Activated CD4-positive, alpha-beta T cell treated with anti-CD3 and anti-CD28 coated beads for 24 hours (primary cell): Measurements from ENCODE around the gene USE1.
"Not testable (repeated sequence)": the region's sequence is repeated elsewhere in the genome, so short reads cannot be mapped to it uniquely, and the experiment has no call there.

Source experiments
- DNase-seq, 2 donors: peaks; one replicate each; pipeline ENCODE4 v3.0.0-alpha.2; 2020; ENCODE audit warnings: low read depth in 2 of 2

Gene USE1, protein sequence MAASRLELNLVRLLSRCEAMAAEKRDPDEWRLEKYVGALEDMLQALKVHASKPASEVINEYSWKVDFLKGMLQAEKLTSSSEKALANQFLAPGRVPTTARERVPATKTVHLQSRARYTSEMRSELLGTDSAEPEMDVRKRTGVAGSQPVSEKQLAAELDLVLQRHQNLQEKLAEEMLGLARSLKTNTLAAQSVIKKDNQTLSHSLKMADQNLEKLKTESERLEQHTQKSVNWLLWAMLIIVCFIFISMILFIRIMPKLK

DNA sequence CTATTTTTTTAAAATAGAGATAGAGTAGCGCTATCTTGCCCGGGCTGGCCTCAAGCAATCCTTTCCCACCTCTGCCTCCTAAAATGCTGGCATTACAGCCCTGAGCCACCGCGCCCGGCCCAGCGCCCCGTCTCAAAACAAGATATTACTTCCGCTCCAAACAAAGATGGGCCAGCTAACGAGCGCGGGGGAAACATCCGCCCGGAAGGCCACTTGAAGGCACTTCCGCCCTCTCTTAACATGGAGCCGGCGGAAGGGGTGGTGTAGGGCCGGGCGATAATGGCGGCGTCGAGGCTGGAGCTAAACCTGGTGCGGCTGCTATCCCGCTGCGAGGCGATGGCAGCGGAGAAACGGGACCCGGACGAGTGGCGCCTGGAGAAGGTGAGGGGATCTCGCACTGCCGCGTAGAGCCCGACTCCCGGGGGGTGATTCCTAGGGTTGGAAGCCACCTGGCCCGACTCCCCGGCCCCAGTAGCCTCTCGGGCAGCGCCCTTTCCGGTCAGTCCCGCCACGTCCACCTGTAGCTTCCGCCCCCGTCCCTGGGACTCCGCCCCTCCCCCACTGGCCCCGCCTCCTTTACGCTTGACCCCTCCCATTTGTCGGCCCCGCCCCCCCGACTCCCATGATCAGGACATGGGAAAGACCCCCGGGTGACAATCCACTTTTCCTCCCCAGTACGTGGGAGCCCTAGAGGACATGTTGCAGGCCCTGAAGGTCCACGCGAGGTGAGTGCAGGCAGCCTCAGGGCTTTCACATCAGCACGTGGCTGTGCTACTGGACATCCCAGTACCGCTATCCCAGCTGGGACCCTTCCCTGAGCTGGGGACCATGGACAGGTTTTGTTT is at the start of gene USE1:
TSS of gene USE1 (plus strand) at position 231 of the 845 bp plus-strand sequence. CDS start at position 280, 49 bp downstream.
- peak; percentile 69 to 81 for DNase-seq

DNA sequence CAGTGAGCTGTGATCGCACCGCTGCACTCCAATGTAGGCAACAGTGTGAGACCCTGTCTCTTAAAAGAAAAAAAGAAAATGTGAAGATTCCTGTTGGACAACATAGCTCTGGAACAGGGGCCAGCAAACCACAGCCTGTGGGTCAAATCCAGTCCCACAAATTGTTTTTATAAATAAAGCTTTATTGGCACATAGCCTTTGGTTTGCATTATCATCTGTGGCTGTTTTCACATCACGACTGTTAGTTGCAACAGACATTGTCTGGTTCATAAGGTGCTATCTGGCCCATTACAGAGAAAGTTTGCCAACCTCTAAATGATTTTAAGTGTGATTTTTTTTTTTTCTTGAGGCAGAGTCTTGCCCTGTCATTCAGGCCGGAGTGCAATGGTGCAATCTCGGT is 49.4 kb upstream of the USE1 start:
- no peak for DNase-seq

DNA sequence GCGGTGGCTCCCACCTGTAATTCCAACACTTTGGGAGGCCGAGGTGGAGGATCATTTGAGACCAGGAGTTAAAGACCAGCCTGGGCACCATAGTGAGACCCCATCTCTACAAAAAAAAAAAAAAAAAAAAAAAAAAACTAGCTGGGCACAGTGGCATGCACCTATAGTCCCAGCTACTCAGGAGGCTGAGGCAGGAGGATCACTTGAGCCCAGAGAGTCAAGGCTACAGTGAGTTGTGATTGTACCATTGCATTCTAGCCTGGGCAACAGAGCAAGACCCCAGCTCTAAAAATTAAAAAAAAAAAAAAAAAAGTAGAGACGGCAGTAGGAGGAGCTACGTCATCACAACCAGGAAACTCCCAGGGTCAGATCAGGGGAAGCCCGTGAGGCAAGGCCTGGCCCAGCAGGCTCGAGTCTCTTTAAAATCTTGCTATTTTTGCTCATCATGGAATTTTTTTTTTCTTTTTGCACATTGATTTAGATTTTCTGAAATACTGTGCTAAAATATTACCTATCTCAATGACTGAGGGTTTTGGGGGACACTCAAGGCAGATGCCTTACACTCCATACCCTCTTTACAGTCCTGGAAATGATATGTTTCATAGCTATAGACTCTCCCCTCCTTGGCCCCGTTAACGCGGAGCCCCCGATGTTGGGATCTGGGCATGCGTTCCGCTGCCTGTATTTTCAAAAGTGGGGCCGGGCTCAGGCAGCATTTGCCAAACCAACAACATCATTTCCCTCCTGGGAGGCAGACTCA is 44.4 kb upstream of the USE1 start:
- no peak for DNase-seq

GRCh38 chr19:17171874-17172273 is 43.3 kb upstream of the USE1 start:
- no peak for DNase-seq

DNA sequence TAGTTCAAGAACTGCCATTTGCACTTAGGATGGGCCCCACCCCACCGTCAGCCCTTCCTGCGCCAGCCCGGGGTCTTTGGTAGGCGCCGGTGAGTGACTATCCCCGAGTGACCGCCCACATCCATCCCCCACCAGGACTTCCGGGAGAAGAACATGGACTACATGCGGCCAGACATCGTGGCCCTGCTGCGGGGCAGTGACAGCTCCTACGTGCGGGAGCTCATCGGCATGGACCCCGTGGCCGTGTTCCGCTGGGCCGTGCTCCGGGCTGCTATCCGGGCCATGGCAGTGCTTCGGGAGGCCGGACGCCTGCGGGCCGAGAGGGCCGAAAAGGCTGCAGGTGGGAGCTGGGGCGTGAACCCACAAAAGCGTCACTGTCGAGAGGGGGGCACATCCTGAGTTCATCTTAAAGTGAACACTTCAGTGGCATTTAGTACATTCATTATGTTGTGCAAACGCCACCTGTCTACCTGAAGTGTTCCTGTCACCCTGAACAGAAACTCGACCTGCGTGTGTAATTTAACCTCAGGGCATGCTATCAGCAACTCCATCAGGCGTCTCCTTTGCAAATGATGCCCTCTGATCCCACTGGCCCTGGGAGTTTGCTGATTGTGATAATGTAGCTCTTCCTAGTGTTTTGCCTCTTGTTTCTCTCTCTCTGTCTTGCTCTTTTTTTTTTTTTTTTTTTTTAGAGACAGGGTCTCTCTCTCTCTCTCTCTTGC is 42.4 kb upstream of the USE1 start:
- DNase-seq, result no peak

DNA sequence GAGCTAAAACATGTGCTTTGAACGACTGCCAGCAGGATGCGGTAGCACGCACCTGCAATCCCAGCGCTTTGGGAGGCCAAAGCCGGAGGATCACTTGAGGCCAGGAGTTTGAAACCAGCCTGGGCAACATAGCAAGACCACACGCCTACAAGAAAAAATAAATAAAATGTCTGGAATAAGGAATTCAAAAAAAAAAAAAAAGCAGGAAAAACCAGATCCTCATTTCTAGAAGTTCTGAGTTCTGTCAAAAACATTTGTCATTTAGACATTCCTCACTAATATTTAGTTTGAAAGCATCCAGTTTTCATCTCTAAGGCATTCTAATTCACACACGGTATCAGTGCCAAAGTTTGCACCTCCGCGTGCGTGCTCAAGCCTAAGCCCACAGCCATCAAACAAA is 36.9 kb upstream of the USE1 start:
- no peak for DNase-seq

- DNase-seq, result no peak
Measured at GRCh38 chr19:17180997-17181702, 34.0 kb upstream of the USE1 start.

- DNase-seq, result no peak
Measured at GRCh38 chr19:17183271-17183761, 31.8 kb upstream of the USE1 start.

DNA sequence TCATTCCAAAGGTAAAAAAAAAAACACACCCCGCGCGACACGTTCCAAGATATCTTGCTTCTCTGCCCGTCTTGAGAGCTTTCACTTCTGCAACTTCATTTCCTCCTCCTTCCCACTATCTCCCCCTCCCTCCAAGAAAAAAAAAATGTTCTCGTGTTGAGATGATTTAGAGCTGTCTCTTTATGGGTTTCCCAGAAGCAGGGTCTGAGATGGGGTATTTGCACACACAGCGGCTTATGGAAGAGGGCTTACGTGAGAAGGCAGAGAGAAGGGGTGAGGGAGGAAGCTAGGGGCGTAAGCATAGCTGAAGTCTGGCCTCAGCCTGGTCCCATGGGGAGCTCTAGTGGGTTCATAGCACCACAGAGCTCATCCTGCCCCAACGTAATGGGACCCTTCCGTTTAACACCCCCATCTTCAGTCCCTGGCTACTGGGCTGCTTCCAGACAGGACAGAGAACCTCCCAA is 31.3 kb upstream of the USE1 start:
- no peak for DNase-seq

GRCh38 chr19:17184371-17184841 is 30.8 kb upstream of the USE1 start:
- DNase-seq, result peak in 1 of 2 donors; percentile 19

DNA sequence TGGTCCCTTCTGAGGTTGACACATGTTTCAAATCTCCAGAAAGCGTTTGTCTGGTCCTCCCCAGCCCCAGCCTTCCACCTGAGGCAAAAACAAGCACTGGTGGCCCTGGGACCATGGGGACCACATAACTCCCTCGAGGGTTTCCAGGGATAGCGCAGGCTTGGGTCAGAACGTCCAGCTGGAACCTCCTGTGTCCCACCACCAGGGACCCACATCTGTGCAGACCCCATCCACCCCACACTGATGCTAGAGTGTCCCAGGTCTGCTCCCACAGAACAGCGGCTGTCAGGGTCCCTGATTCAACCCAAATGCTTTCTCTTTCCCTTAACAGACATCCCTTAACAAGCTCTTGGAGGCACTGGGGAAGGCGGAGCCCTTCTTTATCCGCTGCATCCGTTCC is 29.6 kb upstream of the USE1 start:
- DNase-seq, result no peak

- DNase-seq, result not testable (repeated sequence)
Measured at GRCh38 chr19:17191736-17192135, 23.4 kb upstream of the USE1 start.

DNA sequence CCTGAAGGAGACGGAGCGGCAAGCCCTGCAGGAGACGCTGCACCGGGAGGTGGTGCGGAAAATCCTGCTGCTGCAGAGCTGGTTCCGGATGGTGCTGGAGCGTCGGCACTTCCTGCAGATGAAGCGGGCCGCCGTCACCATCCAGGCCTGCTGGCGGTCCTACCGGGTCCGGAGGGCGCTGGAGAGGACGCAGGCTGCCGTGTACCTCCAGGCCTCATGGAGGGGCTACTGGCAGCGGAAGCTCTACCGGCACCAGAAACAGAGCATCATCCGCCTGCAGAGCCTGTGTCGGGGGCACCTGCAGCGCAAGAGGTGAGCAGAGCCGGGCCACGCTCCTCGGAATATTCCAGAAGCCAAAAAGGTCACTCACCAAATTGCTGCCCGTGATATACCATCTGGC is 22.4 kb upstream of the USE1 start:
- no peak for DNase-seq

DNA sequence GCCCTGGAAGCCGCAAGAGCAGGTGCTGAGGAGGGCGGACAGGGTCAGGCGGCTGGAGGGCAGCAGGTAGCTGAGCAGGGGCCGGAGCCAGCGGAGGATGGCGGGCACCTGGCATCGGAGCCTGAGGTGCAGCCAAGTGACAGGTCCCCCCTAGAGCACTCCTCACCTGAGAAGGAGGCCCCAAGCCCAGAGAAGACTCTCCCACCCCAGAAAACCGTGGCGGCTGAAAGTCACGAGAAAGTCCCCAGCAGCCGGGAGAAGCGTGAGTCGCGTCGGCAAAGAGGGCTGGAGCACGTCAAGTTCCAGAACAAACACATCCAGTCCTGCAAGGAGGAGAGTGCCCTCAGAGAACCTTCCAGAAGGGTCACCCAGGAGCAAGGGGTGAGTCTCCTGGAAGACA is 20.5 kb upstream of the USE1 start:
- no peak for DNase-seq

GRCh38 chr19:17195106-17195505 is 20.1 kb upstream of the USE1 start:
- no peak for DNase-seq

DNA sequence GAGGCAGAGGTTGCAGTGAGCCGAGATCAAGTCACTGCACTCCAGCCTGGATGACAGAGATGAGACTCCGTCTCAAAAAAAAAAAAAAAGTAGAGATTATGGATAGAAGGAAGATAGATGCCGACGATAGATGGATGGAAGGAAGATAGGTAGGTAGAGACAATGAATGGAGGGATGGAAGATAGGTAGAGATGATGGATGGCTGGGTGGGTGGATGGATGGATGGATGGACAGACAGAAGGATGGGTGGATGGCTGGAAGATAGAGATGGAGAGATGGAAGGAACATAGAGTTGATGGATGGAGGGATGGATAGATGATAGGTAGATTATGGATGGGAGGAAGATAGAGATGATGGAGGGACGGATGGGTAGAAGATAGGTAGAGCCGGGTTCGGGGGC is 18.5 kb upstream of the USE1 start:
- DNase-seq, result no peak

GRCh38 chr19:17197666-17198065 is 17.5 kb upstream of the USE1 start:
- no peak for DNase-seq

- DNase-seq, result no peak
Measured at GRCh38 chr19:17200408-17201079, 14.6 kb upstream of the USE1 start.

- no peak for DNase-seq
Measured at GRCh38 chr19:17202249-17202648, 12.9 kb upstream of the USE1 start.

DNA sequence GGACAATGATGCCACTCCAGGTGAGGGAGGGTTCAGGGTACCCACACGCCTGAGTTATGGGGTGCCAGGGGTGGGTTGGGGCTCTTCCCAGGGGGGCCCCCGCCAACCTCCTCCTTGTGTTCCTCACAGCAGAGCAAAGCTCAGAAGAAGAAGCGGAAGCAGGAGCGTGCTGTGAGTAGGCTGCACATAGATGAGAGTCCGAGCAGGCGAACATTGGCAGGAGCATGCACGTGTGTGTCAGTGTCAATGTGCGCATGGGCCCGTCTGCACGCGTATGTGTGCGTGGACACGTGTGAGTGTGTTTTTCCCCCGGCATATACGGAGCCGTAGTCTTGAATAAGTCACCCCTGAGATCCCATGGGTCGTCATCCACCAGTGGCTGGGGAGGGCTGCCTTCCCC is 12.4 kb upstream of the USE1 start:
- DNase-seq, result no peak
